SJSA1 (cell line): ENCODE measurements around the gene USH2A. TPM values are rescaled to one million over a fixed set of nuclear protein-coding genes. Genes with fewer than 3 reads are reported as not detected.

Experiments
- DNase-seq, 2 experiments: peaks; one replicate each; pipeline ENCODE4 v3.0.0-alpha.2; 2015 to 2020; ENCODE audit warnings: low spot score in 2 of 2, low read depth in 1 of 2
- H3K27ac ChIP-seq: fragments of 250-450 bp; sonication (Bioruptor Pico); 2 replicates; pipeline ENCODE4 v1.5.1; 2020; ENCODE audit warnings: mild to moderate bottlenecking, moderate library complexity
- H3K27me3 ChIP-seq: fragments of 250-450 bp; sonication (Bioruptor Pico); replicated peaks from 2 replicates; pipeline ENCODE4 v1.5.1; 2020; ENCODE audit warnings: mild to moderate bottlenecking, moderate library complexity
- H3K36me3 ChIP-seq: fragments of 250-450 bp; sonication (Bioruptor Pico); 2 replicates; pipeline ENCODE4 v1.5.1; 2020; ENCODE audit warnings: mild to moderate bottlenecking
- H3K4me1 ChIP-seq: fragments of 250-450 bp; sonication (Bioruptor Pico); replicated peaks from 2 replicates; pipeline ENCODE4 v1.6.1; 2021; ENCODE audit warnings: mild to moderate bottlenecking
- H3K4me3 ChIP-seq: fragments of 250-450 bp; sonication (Bioruptor Pico); 2 replicates; pipeline ENCODE4 v1.5.1; 2020; ENCODE audit warnings: mild to moderate bottlenecking
- H3K9me3 ChIP-seq: fragments of 250-450 bp; sonication (Bioruptor Pico); replicated peaks from 2 replicates; pipeline ENCODE4 v1.5.1; 2020; ENCODE audit warnings: mild to moderate bottlenecking
- total RNA-seq: library from RNA; depleted of rRNA; stranded (reverse); fragments of >200 nt; shearing (Covaris generic); gene quantifications from 2 replicates; pipeline ENCODE4 v1.2.3, GENCODE V29; 2014

Gene USH2A
- total RNA-seq, 1 experiment from 2014 or later: not detected

- H3K9me3 ChIP-seq: no peaks in the 10 kb centered on the region
- no peaks in the 10 kb centered on the region for H3K4me1 ChIP-seq
- H3K4me3 ChIP-seq: no peak overlapping the region
- H3K27ac ChIP-seq: no peak overlapping the region
- no peak for DNase-seq
- no peaks in the 10 kb centered on the region for H3K27me3 ChIP-seq
- H3K36me3 ChIP-seq: no peaks in the 10 kb centered on the region
Measured at GRCh38 chr1:215739025-215739424, 684.2 kb downstream of the USH2A start.

- Histone ChIP-seq H3K9me3 (no peaks in the 10 kb centered on the region), H3K36me3 (no peaks in the 10 kb centered on the region), H3K27me3 (no peaks in the 10 kb centered on the region), H3K27ac (no peak overlapping the region), H3K4me3 (no peak overlapping the region), H3K4me1 (no peaks in the 10 kb centered on the region)
- DNase-seq: no peak
Measured at GRCh38 chr1:215731699-215732098, 691.5 kb downstream of the USH2A start.

- Histone ChIP-seq H3K4me1 (no peaks in the 10 kb centered on the region), H3K4me3 (no peak overlapping the region), H3K36me3 (no peaks in the 10 kb centered on the region), H3K27ac (no peak overlapping the region), H3K27me3 (no peaks in the 10 kb centered on the region), H3K9me3 (no peaks in the 10 kb centered on the region)
- no peak for DNase-seq
Measured at GRCh38 chr1:215730600-215730999, 692.6 kb downstream of the USH2A start.

- Histone ChIP-seq H3K4me1 (no peaks in the 10 kb centered on the region), H3K36me3 (no peaks in the 10 kb centered on the region), H3K4me3 (no peak overlapping the region), H3K27ac (no peak overlapping the region), H3K9me3 (no peaks in the 10 kb centered on the region), H3K27me3 (no peaks in the 10 kb centered on the region)
- DNase-seq: no peak
Measured at GRCh38 chr1:215728169-215728568, 695.1 kb downstream of the USH2A start.

GRCh38 chr1:215720126-215720525 is 703.1 kb downstream of the USH2A start:
- no peaks in the 10 kb centered on the region for H3K36me3 ChIP-seq
- no peaks in the 10 kb centered on the region for H3K4me1 ChIP-seq
- no peak overlapping the region for H3K4me3 ChIP-seq
- no peaks in the 10 kb centered on the region for H3K27me3 ChIP-seq
- H3K27ac ChIP-seq: no peak overlapping the region
- no peaks in the 10 kb centered on the region for H3K9me3 ChIP-seq
- DNase-seq: no peak

- no peaks in the 10 kb centered on the region for H3K27me3 ChIP-seq
- no peak for DNase-seq
- H3K36me3 ChIP-seq: no peaks in the 10 kb centered on the region
- H3K9me3 ChIP-seq: no peaks in the 10 kb centered on the region
- no peaks in the 10 kb centered on the region for H3K4me1 ChIP-seq
- H3K27ac ChIP-seq: no peak overlapping the region
- H3K4me3 ChIP-seq: no peak overlapping the region
Measured at GRCh38 chr1:215719552-215719951, 703.7 kb downstream of the USH2A start.

- Histone ChIP-seq H3K27ac (no peak overlapping the region), H3K9me3 (no peaks in the 10 kb centered on the region), H3K4me1 (no peaks in the 10 kb centered on the region), H3K27me3 (no peaks in the 10 kb centered on the region), H3K36me3 (no peaks in the 10 kb centered on the region), H3K4me3 (no peak overlapping the region)
- DNase-seq: no peak
Measured at GRCh38 chr1:215718575-215719287, 704.5 kb downstream of the USH2A start.

GRCh38 chr1:215717677-215718426 is 705.4 kb downstream of the USH2A start:
- no peak overlapping the region for H3K27ac ChIP-seq
- no peak for DNase-seq
- no peaks in the 10 kb centered on the region for H3K36me3 ChIP-seq
- no peak overlapping the region for H3K4me3 ChIP-seq
- H3K4me1 ChIP-seq: no peaks in the 10 kb centered on the region
- no peaks in the 10 kb centered on the region for H3K9me3 ChIP-seq
- H3K27me3 ChIP-seq: no peaks in the 10 kb centered on the region

GRCh38 chr1:215710899-215711225 is 712.4 kb downstream of the USH2A start:
- no peak for DNase-seq
- no peaks in the 10 kb centered on the region for H3K9me3 ChIP-seq
- no peaks in the 10 kb centered on the region for H3K27me3 ChIP-seq
- no peak overlapping the region for H3K4me3 ChIP-seq
- no peaks in the 10 kb centered on the region; the same call in 1 of the 2 replicates for H3K36me3 ChIP-seq
- no peaks in the 10 kb centered on the region for H3K4me1 ChIP-seq
- no peak overlapping the region for H3K27ac ChIP-seq

- Histone ChIP-seq H3K9me3 (no peaks in the 10 kb centered on the region), H3K4me1 (no peaks in the 10 kb centered on the region), H3K36me3 (no peaks in the 10 kb centered on the region; the same call in 1 of the 2 replicates), H3K4me3 (no peak overlapping the region), H3K27me3 (no peaks in the 10 kb centered on the region), H3K27ac (no peak overlapping the region)
- peak in 1 of 2 experiments; percentile 28 for DNase-seq
Measured at GRCh38 chr1:215710036-215710898, 713.0 kb downstream of the USH2A start.

- no peak overlapping the region for H3K27ac ChIP-seq
- H3K27me3 ChIP-seq: no peaks in the 10 kb centered on the region
- no peaks in the 10 kb centered on the region; the same call in 1 of the 2 replicates for H3K36me3 ChIP-seq
- H3K9me3 ChIP-seq: no peaks in the 10 kb centered on the region
- H3K4me1 ChIP-seq: no peaks in the 10 kb centered on the region
- no peak overlapping the region for H3K4me3 ChIP-seq
- DNase-seq: no peak
Measured at GRCh38 chr1:215704089-215704860, 719.0 kb downstream of the USH2A start.

GRCh38 chr1:215682232-215682631 is 741.0 kb downstream of the USH2A start:
- Histone ChIP-seq H3K36me3 (no peaks in the 10 kb centered on the region), H3K4me3 (no peak overlapping the region), H3K27ac (no peak overlapping the region), H3K4me1 (no peaks in the 10 kb centered on the region), H3K9me3 (no peaks in the 10 kb centered on the region), H3K27me3 (no peaks in the 10 kb centered on the region)
- no peak for DNase-seq

- no peak for DNase-seq
- H3K27me3 ChIP-seq: no peaks in the 10 kb centered on the region
- H3K4me3 ChIP-seq: no peak overlapping the region
- no peaks in the 10 kb centered on the region for H3K4me1 ChIP-seq
- H3K9me3 ChIP-seq: no peaks in the 10 kb centered on the region
- H3K36me3 ChIP-seq: no peaks in the 10 kb centered on the region
- H3K27ac ChIP-seq: no peak overlapping the region
Measured at GRCh38 chr1:215681041-215681440, 742.2 kb downstream of the USH2A start.
